ENCODE measurements around the gene GRAPL.
"Not testable (repeated sequence)": the region's sequence is repeated elsewhere in the genome, so short reads cannot be mapped to it uniquely, and the experiment has no call there.

The GRAPL gene

DNA sequence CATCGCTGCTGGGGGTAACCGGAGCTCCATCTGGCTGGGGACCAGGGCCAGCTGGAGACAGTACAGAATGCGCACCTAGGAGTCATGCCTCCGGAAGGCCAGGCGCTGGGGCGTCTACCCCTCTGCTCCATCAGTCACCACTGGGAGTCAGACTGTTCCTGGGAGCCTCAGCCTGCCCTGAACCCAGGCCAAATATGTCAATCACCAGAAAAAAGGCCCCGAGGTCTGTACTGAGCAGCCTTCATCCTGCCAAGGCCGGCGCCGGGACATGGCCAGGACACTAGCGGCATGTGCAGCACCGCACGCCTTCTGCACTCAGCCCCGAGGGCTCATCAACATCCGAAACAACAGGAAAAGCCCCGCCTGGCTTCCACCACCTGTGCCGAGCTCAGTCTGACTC, 8.7 kb downstream of the GRAPL start:
- peak; percentile 42 for FAIRE-seq
- not testable (repeated sequence) for DNase-seq (ENCODE audit: low spot score)

DNA sequence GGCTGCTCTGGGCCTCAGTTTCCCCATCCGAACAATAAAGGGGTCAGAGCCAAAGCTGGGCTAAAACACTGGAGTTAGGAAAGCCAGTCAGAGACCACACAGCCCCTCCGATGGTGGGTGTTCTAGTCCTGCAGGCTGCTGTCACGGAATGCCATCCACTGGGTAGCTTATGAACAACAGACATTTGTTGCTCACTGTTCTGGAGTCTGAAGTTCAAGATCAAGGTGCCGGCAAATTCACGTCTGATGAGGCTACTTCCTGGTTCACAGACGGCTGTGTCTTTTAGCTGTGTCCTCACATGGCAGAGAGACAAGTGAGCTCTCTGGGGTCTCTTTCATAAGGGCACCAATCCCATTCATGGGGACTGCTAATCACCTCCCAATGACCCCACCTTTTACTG, 9.2 kb downstream of the GRAPL start:
- FAIRE-seq = peak; percentile 89
- not testable (repeated sequence) for DNase-seq (ENCODE audit: low spot score)

DNA sequence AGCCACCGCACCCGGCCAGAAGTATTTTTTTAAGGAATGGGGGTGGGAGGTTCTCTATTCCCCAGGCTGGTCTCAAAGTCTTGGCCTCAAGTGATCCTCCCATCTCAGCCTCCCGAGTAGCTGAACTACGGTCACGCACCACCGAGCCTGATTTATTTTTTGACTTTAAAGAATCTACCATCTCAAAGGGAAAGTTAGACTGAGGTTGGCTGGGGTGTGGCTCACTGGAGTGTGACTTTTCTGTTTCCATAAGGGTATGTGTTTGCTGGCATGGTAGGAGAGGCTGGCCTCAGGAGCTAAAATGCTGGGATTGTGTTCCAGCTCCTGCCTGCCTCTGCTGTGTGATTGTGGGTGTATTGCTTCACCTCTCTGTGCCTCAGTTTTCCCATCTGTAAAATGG, 10.6 kb downstream of the GRAPL start:
- FAIRE-seq; DNase-seq (ENCODE audit: low spot score): not testable (repeated sequence)

DNA sequence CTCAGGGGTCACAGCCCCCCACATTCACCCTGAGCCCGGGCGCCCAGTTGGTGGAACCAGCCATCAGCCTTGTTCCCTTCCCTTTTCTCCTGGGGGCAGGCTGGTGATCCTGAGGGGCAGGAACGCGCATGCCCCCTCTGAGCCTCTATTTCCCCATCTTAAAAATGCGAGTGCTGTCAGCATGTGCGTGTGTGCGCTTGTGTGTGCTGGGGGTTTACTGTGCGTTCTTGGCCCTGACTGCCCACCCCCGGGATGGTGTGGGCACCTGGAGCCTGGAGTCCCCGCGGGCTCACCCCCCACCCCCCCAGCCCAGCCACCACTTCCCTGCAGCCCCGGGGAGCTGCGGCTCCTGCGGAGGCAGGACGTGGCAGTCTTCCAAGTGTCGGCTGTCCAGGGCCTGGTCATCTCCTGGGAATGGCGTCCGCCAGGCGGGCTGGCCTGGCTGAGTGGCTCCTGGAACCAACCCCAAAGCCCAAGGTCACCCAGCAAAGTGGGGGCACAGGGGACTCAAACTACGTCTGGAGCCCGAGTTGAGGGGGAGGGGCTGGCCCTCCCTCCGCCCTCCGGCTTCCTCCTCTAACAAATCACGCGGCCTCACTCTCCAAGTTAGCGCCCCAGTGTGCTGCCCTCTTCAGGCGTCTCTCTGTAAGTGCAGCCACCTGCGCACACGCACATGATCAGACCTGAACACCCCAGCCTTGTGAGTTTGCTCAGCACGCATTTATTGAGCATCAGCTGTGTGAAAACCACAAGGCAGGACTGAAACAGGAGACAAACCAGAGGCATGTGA, 14.2 kb downstream of the GRAPL start:
- DNase-seq (ENCODE audit: low spot score) = not testable (repeated sequence)
- FAIRE-seq = peak; percentile 97

DNA sequence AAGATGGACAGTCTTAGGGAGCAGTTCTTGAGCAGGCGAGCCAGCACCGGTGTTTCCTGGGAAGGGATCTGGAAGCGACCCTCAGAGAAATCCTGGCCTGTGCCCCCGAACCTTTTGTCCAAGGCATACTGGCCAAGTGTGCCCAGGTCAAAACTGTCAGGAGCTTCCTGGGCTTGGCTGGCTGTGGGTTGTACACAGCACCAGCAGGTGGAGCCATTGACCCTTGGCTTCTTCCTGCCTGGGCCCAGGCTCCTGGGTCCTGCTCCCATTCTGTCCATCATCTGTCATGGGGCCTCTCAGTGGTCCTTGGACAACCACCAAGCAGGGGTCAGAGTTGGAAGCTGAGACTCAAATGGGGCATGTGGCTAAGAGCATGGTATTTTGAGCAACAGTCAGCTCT, 15.0 kb downstream of the GRAPL start:
- DNase-seq (ENCODE audit: low spot score); FAIRE-seq: not testable (repeated sequence)

DNA sequence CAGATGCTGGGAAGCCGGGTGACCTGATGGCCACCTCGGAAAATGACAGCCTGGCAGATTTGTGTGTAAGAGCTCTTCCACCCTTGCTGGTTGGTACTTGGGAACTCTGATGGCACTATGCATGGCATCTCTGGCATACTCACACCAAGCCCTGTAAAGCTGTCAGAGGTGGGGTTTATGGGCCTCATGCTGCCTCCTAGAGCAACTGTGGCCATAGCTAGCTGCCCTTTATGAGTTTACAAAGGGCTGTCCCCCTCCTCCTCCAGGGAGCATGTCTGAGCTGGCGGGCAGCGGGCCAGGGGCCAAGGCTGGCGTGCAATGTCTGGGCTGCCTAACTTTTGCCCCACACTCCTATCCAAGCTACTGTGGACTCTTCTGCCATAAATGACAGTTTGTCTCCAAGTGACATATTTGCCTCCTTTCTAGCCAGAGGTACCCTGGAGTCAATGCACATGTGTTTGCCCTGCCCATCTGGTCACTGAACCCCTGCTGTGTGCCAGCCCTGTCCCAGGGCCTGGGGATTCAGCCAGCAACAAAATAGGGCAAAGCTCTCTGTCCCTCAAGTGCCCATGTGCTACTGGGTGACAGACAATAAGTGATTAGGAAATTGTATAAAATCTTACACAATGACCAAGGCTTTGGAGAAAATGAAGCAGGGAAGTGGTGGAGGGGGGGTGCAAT, 15.8 kb downstream of the GRAPL start:
- FAIRE-seq; DNase-seq (ENCODE audit: low spot score): not testable (repeated sequence)

DNA sequence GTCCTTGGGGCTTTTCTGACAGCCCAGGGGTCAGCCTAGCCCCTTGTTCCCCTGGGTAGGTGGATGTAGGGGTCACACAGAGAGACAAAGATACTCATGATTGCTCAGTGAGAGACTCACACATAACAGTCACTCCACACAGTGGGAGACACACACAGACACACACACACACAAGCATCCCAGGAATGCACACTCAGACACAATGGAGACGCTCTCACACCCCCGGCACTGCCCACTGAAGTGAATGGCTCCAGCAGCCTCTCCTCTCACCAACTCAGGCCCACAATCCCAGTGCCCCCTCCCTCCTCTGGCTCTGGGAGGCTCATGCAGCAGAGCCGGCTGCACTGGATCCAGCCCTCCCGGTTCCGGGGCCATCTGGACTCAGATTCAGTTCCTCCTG, 17.0 kb downstream of the GRAPL start:
- FAIRE-seq = peak; percentile 92
- not testable (repeated sequence) for DNase-seq (ENCODE audit: low spot score)

DNA sequence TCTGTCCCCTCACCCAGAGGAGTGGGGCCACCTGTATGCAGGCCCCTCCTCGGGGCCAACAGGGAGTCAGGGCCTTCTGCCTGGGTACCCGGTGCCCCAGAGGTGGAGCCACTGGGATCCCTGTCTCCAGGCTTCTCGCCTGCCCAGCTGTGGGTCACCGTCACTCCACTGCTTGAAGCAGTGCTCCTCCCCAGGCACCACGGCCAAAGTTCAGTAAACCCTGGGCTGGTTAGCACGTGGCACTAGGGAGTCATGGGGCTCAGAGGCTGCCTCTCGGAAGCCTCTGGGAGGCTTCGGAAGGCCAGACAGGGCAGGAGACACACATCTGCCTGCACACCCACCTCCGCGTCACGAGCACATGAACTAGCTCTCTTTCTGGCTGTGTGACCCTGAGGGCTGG, 18.1 kb downstream of the GRAPL start:
- not testable (repeated sequence) for DNase-seq (ENCODE audit: low spot score); FAIRE-seq

DNA sequence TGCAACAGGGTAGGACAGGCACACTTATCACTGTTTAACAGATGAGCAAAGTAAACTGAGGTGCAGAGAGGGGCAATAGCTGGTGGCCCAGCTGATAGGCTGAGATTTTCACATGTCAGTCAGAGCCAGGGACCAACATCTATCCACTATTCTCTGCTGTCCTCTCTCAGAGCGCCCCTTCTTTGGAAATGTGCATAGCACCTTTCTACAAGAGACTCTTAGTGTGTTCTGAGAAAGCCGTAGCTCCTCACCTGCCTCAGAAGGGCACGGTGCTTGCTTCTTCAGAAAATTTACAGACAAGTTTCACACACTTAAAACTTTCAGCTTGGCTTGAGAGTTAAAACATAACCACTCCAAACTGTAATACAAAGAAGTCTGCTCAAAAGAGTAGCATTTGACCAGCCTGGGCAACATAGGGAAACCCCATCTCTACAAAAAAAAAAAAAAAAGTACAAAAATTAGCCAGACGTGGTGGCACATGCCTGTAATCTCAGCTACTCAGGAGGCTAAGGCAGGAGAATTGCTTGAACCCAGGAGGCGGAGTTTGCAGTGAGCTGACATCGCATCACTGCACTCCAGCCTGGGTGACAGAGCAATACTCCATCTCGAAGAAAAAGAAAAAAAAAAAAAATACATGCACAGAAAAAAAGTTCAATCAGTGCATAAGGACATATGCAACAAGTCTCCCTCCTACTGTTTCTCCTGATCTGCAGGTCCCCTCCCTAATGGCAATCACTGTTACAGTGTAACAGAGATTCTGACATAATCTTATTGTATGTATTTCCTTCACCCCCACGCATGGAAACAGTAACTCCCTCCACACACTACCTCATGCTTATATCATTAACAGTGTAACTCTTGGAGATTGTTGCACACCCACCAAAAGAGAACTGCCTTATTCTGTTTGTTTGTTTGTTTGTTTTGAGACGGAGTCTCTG, 23.6 kb downstream of the GRAPL start:
- not testable (repeated sequence) for FAIRE-seq; DNase-seq (ENCODE audit: low spot score)

DNA sequence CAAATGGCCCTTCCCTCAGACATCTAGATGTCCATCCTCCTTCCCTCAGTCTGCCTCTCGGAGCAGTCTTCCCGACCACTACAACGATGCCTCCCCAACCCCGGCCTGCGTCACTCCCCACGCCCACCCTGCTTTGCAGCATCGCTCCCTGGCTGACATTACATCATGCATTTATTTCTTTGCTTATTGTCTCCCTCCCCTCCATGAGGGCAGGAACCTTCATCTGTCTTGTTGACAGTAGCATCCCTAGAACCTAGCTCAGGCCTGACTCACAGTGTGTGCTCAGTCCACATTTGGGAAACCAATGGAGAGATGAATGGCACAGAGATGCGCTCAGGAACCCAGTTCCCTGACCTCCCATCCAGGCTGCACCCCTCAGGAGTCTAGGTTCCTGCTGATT, 30.2 kb downstream of the GRAPL start:
- DNase-seq (ENCODE audit: low spot score); FAIRE-seq: not testable (repeated sequence)

DNA sequence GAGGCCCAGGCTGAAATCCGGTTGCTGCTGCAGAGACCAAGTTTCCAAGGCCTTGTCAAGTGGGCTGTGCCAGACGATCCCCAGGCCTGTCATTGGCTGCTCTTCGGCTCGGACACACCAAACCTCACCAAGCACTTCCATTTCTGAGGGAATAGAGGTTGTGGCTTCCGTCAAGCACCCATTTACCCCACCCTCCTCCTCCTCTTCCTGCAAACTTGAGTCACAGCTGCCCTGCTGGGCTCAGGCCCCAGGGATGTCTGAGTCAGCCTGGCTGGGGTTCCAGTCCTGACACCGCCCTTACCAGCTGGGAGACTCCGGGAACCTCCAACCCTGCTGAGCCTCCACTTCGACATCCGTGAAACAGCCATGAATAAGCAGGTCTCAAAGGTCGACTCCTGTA, 31.1 kb downstream of the GRAPL start:
- not testable (repeated sequence) for FAIRE-seq; DNase-seq (ENCODE audit: low spot score)

DNA sequence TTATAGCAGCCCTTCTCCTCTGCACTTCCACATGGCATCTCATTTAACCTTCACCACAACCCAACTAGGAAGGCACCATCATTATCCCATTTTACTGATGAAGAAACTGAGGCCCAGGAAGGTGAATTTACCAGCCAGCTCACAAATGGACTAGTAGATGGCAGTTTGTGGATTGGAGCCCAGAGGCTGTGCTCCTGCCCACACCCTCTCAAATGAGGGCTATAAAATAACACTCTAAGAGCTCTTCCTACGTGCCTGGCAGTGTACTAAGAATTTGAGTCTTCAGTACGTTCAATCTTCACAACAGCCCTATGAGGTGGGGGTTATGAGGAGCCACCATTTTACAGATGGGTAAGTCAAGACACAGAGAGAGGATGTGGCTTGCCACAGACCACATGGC, 31.5 kb downstream of the GRAPL start:
- FAIRE-seq; DNase-seq (ENCODE audit: low spot score): not testable (repeated sequence)

DNA sequence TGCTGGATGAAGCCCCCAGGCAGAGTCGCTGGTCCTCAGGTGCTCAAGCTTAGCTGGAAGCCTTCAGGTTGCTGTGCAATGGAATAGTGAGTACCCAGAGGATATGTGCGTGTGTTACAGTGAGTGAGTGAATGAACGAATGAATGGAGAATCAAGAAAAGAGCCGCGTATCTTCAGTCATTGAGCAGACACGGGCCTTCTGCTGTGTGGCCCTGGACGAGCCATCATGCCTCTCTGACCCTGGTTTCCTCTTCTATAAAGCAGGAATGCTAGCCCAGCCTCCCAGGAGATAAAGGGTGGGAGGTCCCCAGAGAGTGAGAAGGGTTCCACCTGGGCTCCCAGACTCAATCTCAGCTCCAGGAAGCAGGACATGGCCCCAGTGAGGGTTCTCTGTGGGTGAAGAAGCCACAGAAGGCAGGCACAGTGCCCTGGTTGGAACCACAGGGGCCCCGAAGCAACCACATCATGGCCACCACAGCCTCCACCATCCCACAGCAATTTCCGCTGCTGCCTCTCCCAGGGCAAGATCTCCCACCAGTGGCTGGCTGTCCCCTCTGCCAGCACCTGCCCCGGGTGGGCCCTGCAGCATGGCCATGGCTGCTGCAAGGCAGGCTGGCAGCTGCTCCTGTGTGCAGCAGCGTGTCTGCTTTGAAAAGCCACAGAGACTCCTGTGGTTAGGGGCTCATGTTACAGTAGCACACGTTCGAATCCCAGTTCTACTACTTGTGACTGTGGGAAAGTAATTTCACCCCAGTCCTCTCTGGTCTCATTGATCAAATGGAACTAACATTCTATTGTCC, 34.1 kb downstream of the GRAPL start:
- not testable (repeated sequence) for DNase-seq (ENCODE audit: low spot score); FAIRE-seq

DNA sequence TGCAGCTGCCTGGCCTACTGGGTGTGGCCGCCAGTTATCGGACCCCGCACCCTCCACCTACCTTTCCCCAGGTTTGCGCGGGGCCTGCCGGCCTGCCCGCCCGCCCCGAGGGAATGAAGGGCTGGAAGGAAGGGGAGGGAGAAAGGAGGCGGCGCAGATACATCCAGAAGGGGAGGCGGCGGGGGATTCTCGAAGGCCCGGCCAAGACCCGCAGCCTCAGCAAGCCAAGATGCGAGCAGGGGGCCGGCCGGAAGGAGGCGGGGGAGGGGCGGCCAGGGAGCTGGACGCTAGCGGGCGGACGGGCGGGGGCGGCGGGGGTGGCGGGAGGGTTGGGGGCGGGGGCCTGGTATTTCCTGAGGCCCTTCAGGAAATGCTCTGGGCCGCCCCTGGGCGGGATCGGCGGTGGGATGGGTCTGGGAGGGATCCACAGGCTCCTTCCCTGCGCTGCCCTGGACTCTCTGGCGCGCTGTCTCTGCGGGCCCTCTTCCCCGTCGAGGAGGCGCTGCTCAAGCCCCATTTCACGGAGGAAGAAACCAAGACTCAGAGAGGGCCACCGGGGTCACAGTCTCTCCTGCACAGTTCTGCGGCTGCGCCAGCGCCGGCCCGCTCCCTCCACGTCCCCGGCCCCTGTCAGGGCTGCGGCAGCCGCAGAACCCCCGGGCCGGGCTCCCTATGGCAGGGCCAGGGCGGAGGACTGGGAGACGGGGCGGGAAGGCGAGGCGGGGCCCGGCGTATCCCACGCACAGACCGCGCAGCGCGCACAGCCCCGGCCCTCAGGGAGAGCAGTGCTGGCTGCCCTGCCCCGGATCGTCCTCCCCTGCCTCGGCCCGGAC, 35.2 kb downstream of the GRAPL start:
- not testable (repeated sequence) for FAIRE-seq; DNase-seq (ENCODE audit: low spot score)

DNA sequence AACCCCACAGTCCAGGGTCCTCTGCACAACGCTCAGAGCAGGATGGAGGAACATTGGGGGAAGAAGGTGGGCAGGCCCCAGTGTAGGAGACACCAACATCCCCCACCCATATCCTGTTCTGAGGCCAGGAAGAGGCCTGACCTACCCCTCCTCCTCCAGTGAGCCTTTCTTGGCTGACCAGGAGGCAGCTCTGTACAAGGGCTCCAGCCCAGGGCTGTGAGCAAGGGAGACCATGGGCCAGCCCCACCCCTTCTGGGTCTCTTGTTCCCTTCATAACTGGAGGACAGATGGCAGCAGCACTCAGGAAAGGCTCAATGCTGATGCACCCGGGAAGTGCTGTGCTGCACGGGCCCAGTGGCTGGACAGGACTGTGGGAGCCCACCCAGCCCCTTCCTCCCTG, 47.0 kb downstream of the GRAPL start:
- not testable (repeated sequence) for FAIRE-seq; DNase-seq (ENCODE audit: low spot score)

DNA sequence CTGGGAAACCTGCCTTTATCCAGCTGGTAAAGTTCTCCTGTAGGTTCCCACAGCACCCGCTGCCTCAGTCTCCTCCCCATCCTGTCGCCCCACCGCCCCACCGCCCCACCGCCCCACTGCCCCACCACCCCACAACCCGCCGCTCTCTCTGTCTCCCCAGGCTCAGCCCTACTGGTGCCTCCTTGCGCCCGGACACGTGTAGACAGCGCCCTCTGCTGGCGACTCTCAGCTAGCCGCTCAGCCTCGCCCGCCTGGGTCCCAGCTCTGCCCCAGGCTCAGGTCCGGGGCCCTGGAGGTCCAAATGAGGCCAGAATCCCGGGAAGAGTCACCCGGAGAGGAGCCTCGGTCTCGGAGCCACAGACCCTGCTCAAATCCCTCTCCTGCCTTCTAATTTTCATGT, 48.0 kb downstream of the GRAPL start:
- FAIRE-seq; DNase-seq (ENCODE audit: low spot score): not testable (repeated sequence)

DNA sequence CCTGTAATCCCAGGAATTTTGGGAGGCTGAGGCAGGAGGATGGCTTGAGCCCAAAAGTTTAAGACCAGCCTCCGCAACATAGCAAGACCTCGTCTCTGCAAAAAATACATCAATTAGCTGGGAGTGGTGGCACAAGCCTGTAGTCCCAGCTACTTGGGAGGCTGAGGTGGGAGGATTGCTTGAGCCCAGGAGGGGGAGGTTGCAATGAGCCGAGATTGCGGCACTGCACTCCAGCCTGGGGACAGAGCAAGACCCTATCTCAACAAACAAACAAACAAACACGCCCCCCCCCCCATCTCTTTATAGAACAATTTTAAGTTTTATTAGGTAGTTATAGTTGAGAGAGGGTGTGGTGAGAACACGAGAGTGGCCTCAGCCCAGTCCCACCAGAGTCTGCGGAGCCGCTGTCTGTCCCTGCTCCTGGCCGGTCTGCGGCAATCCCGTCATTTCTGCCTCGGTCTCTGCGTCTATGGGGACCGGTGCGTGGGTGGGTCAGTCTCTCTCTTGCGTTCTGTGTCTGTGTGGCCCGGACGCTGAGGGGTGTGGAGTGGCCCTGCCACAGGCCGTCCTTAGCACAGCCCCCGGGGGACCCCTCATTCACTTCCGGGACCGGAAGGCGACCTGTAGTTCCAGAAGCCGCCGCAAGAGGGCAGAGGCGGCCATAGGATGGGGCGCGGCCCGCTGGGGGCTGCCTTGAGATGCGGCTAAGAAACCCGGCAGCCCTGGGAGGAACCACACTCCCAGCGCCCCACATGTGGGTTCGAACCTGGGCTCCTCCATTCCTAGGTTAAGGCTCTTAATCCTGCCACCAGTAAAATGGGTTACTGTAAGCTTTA, 53.9 kb downstream of the GRAPL start:
- DNase-seq (ENCODE audit: low spot score); FAIRE-seq: not testable (repeated sequence)
